Measurements from ENCODE around the gene P2RX1.

GRCh38 chr17:3885970-3886369 is 30.3 kb downstream of the P2RX1 start:
- TF ChIP-seq CTCF (IDR thresholded peaks at IDR 0.05): no peak
- TF ChIP-seq POLR2A (IDR thresholded peaks at IDR 0.05): no peak

All from body of pancreas (tissue), 4 donors.